HCT116 (cell line): Measurements from ENCODE around the gene FGF1. TPM values are rescaled to one million over a fixed set of nuclear protein-coding genes. Genes with fewer than 3 reads are reported as not detected.

Source experiments
- ATAC-seq: fragments of 200-7000 bp; cut with Tn5 transposase; 2 replicates; pipeline ENCODE4 v1.9.1; 2020; ENCODE audit warnings: mild to moderate bottlenecking, moderate library complexity
- BruUV-seq: library from RNA; stranded (reverse); fragments of 400-500 nt; replicated peaks from 2 replicates; lab custom pipeline; 2021; lab: Mats Ljungman, UMichigan
- CTCF ChIA-PET: fragments of 300-600 bp; sonication (Branson Sonifier 250); formaldehyde crosslinking; loops from one replicate; lab custom pipeline; 2021; ENCODE audit warnings: antibody characterized with exemption; lab: Charles Lee
- POLR2A ChIA-PET: fragments of 300-600, 350-600 bp; sonication (Branson Sonifier 250); formaldehyde crosslinking; loops from one replicate; lab custom pipeline; 2021; ENCODE audit warnings: antibody characterized with exemption; lab: Charles Lee
- RAD21 ChIA-PET, 2 experiments: fragments of 300-600 bp; sonication (Branson Sonifier 250); formaldehyde crosslinking; loops; one replicate each; lab custom pipeline; 2023; ENCODE audit warnings: low total read pairs in 2 of 2; ENCODE audit not compliant: uncharacterized antibody in 2 of 2, unreplicated experiment in 2 of 2, low non-redundant PET in 1 of 2; lab: Charles Lee
- DNase-seq: peaks from one replicate; pipeline ENCODE4 v3.0.0-alpha.2; 2010; ENCODE audit warnings: low read depth, low spot score
- H2AFZ ChIP-seq: fragments of 200-600 bp; shearing (Covaris generic), sonication (generic); 2 replicates; pipeline ENCODE4 v1.6.1; 2017; ENCODE audit warnings: low read depth, mixed run types, mixed read lengths, antibody characterized with exemption, low read length; ENCODE audit not compliant: poor library complexity, severe bottlenecking
- H3K27ac ChIP-seq: 2 replicates; pipeline ENCODE4 v1.5.1; 2012; ENCODE audit warnings: low read depth, low read length
- H3K27me3 ChIP-seq: fragments of 200-600 bp; sonication (generic); 2 replicates; pipeline ENCODE4 v1.6.1; 2016; ENCODE audit warnings: mixed run types, low read length, mixed read lengths; ENCODE audit not compliant: insufficient read depth
- H3K36me3 ChIP-seq, 2 experiments: fragments of 200-500 bp in 1 of 2; fragments of 200-600 bp in 1 of 2; sonication (Bioruptor generic) in 1 of 2; sonication (generic) in 1 of 2; 2 replicates each; pipeline versions ENCODE4 v1.5.1 to v1.6.1; 2014 to 2016; ENCODE audit warnings: low read length in 2 of 2, inconsistent platforms in 1 of 2, mixed read lengths in 1 of 2, mixed run types in 1 of 2; ENCODE audit not compliant: insufficient read depth in 2 of 2, control insufficient read depth in 1 of 2
- H3K4me1 ChIP-seq, 2 experiments: fragments of 200-600 bp in 1 of 2; sonication (generic) in 1 of 2; 2 replicates each; pipeline versions ENCODE4 v1.5.1 to v1.6.1; 2012 to 2017; ENCODE audit warnings: low read length in 2 of 2, inconsistent platforms in 1 of 2, mild to moderate bottlenecking in 1 of 2, mixed read lengths in 1 of 2, mixed run types in 1 of 2, moderate library complexity in 1 of 2; ENCODE audit not compliant: insufficient read depth in 2 of 2, control insufficient read depth in 1 of 2
- H3K4me2 ChIP-seq: fragments of 200-600 bp; sonication (generic); 2 replicates; pipeline ENCODE4 v1.6.1; 2017; ENCODE audit warnings: mixed run types, low read length, mixed read lengths
- H3K4me3 ChIP-seq, 2 experiments: fragments of 200-600 bp in 1 of 2; sonication (generic) in 1 of 2; replicated peaks in 1 of 2; 2 replicates each; pipeline ENCODE4 v1.5.1; 2011 to 2016; ENCODE audit warnings: low read length in 2 of 2, control low read depth in 1 of 2, low read depth in 1 of 2, mild to moderate bottlenecking in 1 of 2, mixed read lengths in 1 of 2, mixed run types in 1 of 2
- H3K79me2 ChIP-seq: fragments of 200-600 bp; sonication (generic); 2 replicates; pipeline ENCODE4 v1.6.1; 2017; ENCODE audit warnings: mild to moderate bottlenecking, mixed run types, low read length, moderate library complexity, mixed read lengths; ENCODE audit not compliant: insufficient read depth
- H3K9ac ChIP-seq: fragments of 200-600 bp; sonication (generic); 2 replicates; pipeline ENCODE4 v1.6.1; 2016; ENCODE audit warnings: low read length, mixed read lengths
- H3K9me2 ChIP-seq: fragments of 200-600 bp; sonication (generic), shearing (Covaris generic); 2 replicates; pipeline ENCODE4 v1.6.1; 2017; ENCODE audit warnings: mixed run types, mild to moderate bottlenecking, moderate library complexity; ENCODE audit not compliant: insufficient read depth
- H3K9me3 ChIP-seq, 2 experiments: fragments of 200-500 bp in 1 of 2; fragments of 200-600 bp in 1 of 2; sonication (Bioruptor generic) in 1 of 2; sonication (generic) in 1 of 2; 2 replicates each; pipeline ENCODE4 v1.6.1; 2014 to 2017; ENCODE audit warnings: low read length in 2 of 2, mixed read lengths in 2 of 2, inconsistent platforms in 1 of 2, low read depth in 1 of 2, mild to moderate bottlenecking in 1 of 2, mixed run types in 1 of 2, moderate library complexity in 1 of 2; ENCODE audit not compliant: control insufficient read depth in 1 of 2, insufficient read depth in 1 of 2
- H4K20me1 ChIP-seq: fragments of 200-600 bp; sonication (generic), shearing (Covaris generic); 2 replicates; pipeline ENCODE4 v1.6.1; 2017; ENCODE audit warnings: mixed run types, mild to moderate bottlenecking, moderate library complexity; ENCODE audit not compliant: insufficient read depth
- CEBPB ChIP-seq: IDR thresholded peaks from 2 replicates; pipeline ENCODE4 v1.6.1; 2012; ENCODE audit warnings: low read depth
- CTCF ChIP-seq, 3 experiments: fragments of 200-600 bp in 1 of 3; sonication (generic) in 1 of 3; IDR thresholded peaks in 2 of 3; conservative IDR thresholded peaks in 1 of 3; 2 replicates each; pipeline ENCODE4 v1.5.1; 2012 to 2017; ENCODE audit warnings: low read depth in 2 of 3, low read length in 2 of 3, antibody characterized with exemption in 1 of 3, borderline replicate concordance in 1 of 3, control low read depth in 1 of 3, mild to moderate bottlenecking in 1 of 3, mixed read lengths in 1 of 3, mixed run types in 1 of 3, moderate library complexity in 1 of 3; ENCODE audit not compliant: insufficient read depth in 1 of 3
- EGR1 ChIP-seq: IDR thresholded peaks from 2 replicates; pipeline ENCODE4 v1.6.1; 2012; ENCODE audit warnings: low read depth
- EZH2 ChIP-seq: fragments of 200-600 bp; sonication (generic); IDR thresholded peaks from 2 replicates; pipeline ENCODE4 v1.6.1; 2017; ENCODE audit warnings: antibody characterized with exemption, mixed run types
- EZH2phosphoT487 ChIP-seq: fragments of 200-600 bp; IDR thresholded peaks from 2 replicates; pipeline ENCODE4 v1.6.1; 2018; ENCODE audit warnings: antibody characterized with exemption, borderline replicate concordance
- FOSL1 ChIP-seq: IDR thresholded peaks from 2 replicates; pipeline ENCODE4 v1.6.1; 2012; ENCODE audit warnings: low read depth
- JUND ChIP-seq: IDR thresholded peaks from 2 replicates; pipeline ENCODE4 v1.6.1; 2012
- POLR2A ChIP-seq: IDR thresholded peaks from 2 replicates; pipeline ENCODE4 v1.7.0; 2011; ENCODE audit warnings: borderline replicate concordance; ENCODE audit not compliant: insufficient read depth, insufficient read length; ENCODE audit errors: extremely low read depth
- RAD21 ChIP-seq: IDR thresholded peaks from 2 replicates; pipeline ENCODE4 v1.6.1; 2012; ENCODE audit warnings: low read depth, mild to moderate bottlenecking
- SRF ChIP-seq: IDR thresholded peaks from 2 replicates; pipeline ENCODE4 v1.6.1; 2012; ENCODE audit warnings: low read depth
- TCF7L2 ChIP-seq: IDR thresholded peaks from 2 replicates; pipeline ENCODE4 v1.7.0; 2011; ENCODE audit warnings: borderline replicate concordance, inconsistent platforms; ENCODE audit not compliant: insufficient read depth, insufficient read length; ENCODE audit errors: extremely low read depth
- YY1 ChIP-seq: IDR thresholded peaks from 2 replicates; pipeline ENCODE4 v1.6.1; 2011; ENCODE audit warnings: low read length, low read depth, moderate library complexity, mild to moderate bottlenecking; ENCODE audit not compliant: insufficient replicate concordance; ENCODE audit errors: extremely low read depth
- intact Hi-C: fragments of 100-400 bp; cut with micrococcal nuclease; formaldehyde crosslinking; loops from 2 replicates; pipeline ENCODE4 v1.10.0; 2022
- total RNA-seq: library from RNA; stranded (reverse); gene quantifications from one replicate; pipeline ENCODE4 v1.2.1, GENCODE V29; 2021; ENCODE audit not compliant: unreplicated experiment
- TF ChIP-seq, protein P1 (sequence below): IDR thresholded peaks from 2 replicates; pipeline ENCODE4 v1.6.1; 2011; ENCODE audit warnings: mild to moderate bottlenecking, low read length, moderate library complexity; ENCODE audit not compliant: insufficient replicate concordance; ENCODE audit errors: extremely low read depth
- TF ChIP-seq, protein P2 (sequence below): IDR thresholded peaks from 2 replicates; pipeline ENCODE4 v1.6.1; 2012; ENCODE audit warnings: low read depth

Gene FGF1
- total RNA-seq, 1 experiment from 2014 or later = not detected

- H3K4me3 ChIP-seq = no peak overlapping the region
- no peak overlapping the region for H3K4me2 ChIP-seq
- no peak overlapping the region for H3K9ac ChIP-seq
- ChIA-PET POLR2A (no interaction called here), CTCF (interaction anchor here (1.6 kb wide), 1 partner anchor 12 kb away, joined by 6 read pairs; no protein-coding TSS in a partner anchor), RAD21 (no interaction called here)
- H3K79me2 ChIP-seq = no peaks in the 10 kb centered on the region
- no peaks in the 10 kb centered on the region for H3K36me3 ChIP-seq
- no peak overlapping the region for H2AFZ ChIP-seq
- H3K9me2 ChIP-seq = no peaks in the 10 kb centered on the region
- BruUV-seq = no TSS peak
- no peak overlapping the region for H3K27ac ChIP-seq
- H3K9me3 ChIP-seq = no peaks in the 10 kb centered on the region
- no peaks in the 10 kb centered on the region for H4K20me1 ChIP-seq
- intact Hi-C loops = loop anchor here (5.0 kb wide), 1 partner anchor 445 kb away; no protein-coding TSS in a partner anchor
- ATAC-seq = no peak
- H3K4me1 ChIP-seq = peaks cover 12 to 37% of the 10 kb centered on the region in 2 experiments
- no peak for DNase-seq
- no peaks in the 10 kb centered on the region for H3K27me3 ChIP-seq
- TF ChIP-seq TCF7L2 (no peak), YY1 (no peak), SRF (no peak), CEBPB (no peak), JUND (no peak), RAD21 (no peak), EGR1 (no peak), CTCF (IDR thresholded peaks at IDR 0.05 in 2 of 3, conservative IDR thresholded peaks at IDR 0.05 in 1 of 3; ENCODE audit: borderline replicate concordance in 1 of 3, insufficient read depth in 1 of 3, low read depth in 2 of 3, low read length in 2 of 3) (no peak), POLR2A (no peak), EZH2phosphoT487 (no peak), FOSL1 (no peak), EZH2 (no peak)
- TF ChIP-seq, protein P1, sequence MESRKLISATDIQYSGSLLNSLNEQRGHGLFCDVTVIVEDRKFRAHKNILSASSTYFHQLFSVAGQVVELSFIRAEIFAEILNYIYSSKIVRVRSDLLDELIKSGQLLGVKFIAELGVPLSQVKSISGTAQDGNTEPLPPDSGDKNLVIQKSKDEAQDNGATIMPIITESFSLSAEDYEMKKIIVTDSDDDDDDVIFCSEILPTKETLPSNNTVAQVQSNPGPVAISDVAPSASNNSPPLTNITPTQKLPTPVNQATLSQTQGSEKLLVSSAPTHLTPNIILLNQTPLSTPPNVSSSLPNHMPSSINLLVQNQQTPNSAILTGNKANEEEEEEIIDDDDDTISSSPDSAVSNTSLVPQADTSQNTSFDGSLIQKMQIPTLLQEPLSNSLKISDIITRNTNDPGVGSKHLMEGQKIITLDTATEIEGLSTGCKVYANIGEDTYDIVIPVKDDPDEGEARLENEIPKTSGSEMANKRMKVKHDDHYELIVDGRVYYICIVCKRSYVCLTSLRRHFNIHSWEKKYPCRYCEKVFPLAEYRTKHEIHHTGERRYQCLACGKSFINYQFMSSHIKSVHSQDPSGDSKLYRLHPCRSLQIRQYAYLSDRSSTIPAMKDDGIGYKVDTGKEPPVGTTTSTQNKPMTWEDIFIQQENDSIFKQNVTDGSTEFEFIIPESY = no peak
- TF ChIP-seq, protein P2, sequence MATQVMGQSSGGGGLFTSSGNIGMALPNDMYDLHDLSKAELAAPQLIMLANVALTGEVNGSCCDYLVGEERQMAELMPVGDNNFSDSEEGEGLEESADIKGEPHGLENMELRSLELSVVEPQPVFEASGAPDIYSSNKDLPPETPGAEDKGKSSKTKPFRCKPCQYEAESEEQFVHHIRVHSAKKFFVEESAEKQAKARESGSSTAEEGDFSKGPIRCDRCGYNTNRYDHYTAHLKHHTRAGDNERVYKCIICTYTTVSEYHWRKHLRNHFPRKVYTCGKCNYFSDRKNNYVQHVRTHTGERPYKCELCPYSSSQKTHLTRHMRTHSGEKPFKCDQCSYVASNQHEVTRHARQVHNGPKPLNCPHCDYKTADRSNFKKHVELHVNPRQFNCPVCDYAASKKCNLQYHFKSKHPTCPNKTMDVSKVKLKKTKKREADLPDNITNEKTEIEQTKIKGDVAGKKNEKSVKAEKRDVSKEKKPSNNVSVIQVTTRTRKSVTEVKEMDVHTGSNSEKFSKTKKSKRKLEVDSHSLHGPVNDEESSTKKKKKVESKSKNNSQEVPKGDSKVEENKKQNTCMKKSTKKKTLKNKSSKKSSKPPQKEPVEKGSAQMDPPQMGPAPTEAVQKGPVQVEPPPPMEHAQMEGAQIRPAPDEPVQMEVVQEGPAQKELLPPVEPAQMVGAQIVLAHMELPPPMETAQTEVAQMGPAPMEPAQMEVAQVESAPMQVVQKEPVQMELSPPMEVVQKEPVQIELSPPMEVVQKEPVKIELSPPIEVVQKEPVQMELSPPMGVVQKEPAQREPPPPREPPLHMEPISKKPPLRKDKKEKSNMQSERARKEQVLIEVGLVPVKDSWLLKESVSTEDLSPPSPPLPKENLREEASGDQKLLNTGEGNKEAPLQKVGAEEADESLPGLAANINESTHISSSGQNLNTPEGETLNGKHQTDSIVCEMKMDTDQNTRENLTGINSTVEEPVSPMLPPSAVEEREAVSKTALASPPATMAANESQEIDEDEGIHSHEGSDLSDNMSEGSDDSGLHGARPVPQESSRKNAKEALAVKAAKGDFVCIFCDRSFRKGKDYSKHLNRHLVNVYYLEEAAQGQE = no peak
Measured at GRCh38 chr5:142597025-142597424, 88.9 kb downstream of the FGF1 start.
